ENCODE data around the gene MAN1A2. TPM values are rescaled to one million over a fixed set of nuclear protein-coding genes. Genes with fewer than 3 reads are reported as not detected.
A peak's percentile ranks its signal among the peaks of the same experiment; 100 is the strongest.

MAN1A2 gene
- total and polyA plus RNA-seq, 8 donors: 3.5 to 83.2 (median 17.0) TPM

GRCh38 chr1:117529683-117530082, 162.4 kb downstream of the MAN1A2 start:
- no peak for DNase-seq
- WGBS, 5 donors: 93 to 98% (median 98%) methylated on average over 3 of the region's 3 CpGs
- Histone ChIP-seq H3K9me3 (no peaks in the 10 kb centered on the region), H3K27me3 (no peaks in the 10 kb centered on the region), H3K4me1 (peaks cover 0 to 14% (median 7%) of the 10 kb centered on the region in 4 donors), H3K36me3 (no peaks in the 10 kb centered on the region), H3K4me3 (no peak overlapping the region), H3K27ac (no peak overlapping the region)
- intact Hi-C loops (cut with DNase I; ENCODE audit: low total_unique reads): loop anchor here (10.0 kb wide), 1 partner anchor 225 kb away; no protein-coding TSS in a partner anchor
- no peak for TF ChIP-seq POLR2AphosphoS5 (IDR thresholded peaks at IDR 0.05)
- no peak for TF ChIP-seq CTCF (IDR thresholded peaks at IDR 0.05)
- TF ChIP-seq POLR2A (IDR thresholded peaks at IDR 0.05): no peak
- TF ChIP-seq EP300 (IDR thresholded peaks at IDR 0.05): no peak

- TF ChIP-seq EP300 (IDR thresholded peaks at IDR 0.05) (no peak), POLR2A (IDR thresholded peaks at IDR 0.05) (no peak), POLR2AphosphoS5 (IDR thresholded peaks at IDR 0.05) (no peak), CTCF (IDR thresholded peaks at IDR 0.05) (no peak)
- Histone ChIP-seq H3K4me1 (peaks cover 5 to 26% (median 11%) of the 10 kb centered on the region in 4 donors), H3K36me3 (no peaks in the 10 kb centered on the region), H3K27ac (no peak overlapping the region), H3K27me3 (no peaks in the 10 kb centered on the region), H3K4me3 (no peak overlapping the region), H3K9me3 (no peaks in the 10 kb centered on the region)
- DNase-seq: no peak
- intact Hi-C loops (cut with DNase I; ENCODE audit: low total_unique reads): loop anchor here (10.0 kb wide), 1 partner anchor 224 kb away; no protein-coding TSS in a partner anchor
These were observed 164.0 kb downstream of the MAN1A2 start for GRCh38 chr1:117531222-117531621.

GRCh38 chr1:117534995-117535467, 167.8 kb downstream of the MAN1A2 start:
- DNase-seq: peak; percentile 65 to 85
- intact Hi-C loops (cut with DNase I; ENCODE audit: low total_unique reads): loop anchor here (10.0 kb wide), 1 partner anchor 220 kb away; no protein-coding TSS in a partner anchor
- Histone ChIP-seq H3K27ac (peak overlapping the region in 3 of 5 donors; percentile 3 to 47 (median 28)), H3K9me3 (no peaks in the 10 kb centered on the region), H3K4me3 (no peak overlapping the region), H3K36me3 (no peaks in the 10 kb centered on the region), H3K27me3 (no peaks in the 10 kb centered on the region), H3K4me1 (peaks cover 0 to 13% (median 9%) of the 10 kb centered on the region in 4 donors)
- TF ChIP-seq CTCF (IDR thresholded peaks at IDR 0.05) (peak in 5 of 7 experiments; percentile 44 to 86 (median 72)), POLR2AphosphoS5 (IDR thresholded peaks at IDR 0.05) (peak in 1 of 3 donors; percentile 25), POLR2A (IDR thresholded peaks at IDR 0.05) (no peak)
- WGBS, 5 donors: 4 to 11% (median 6%) methylated on average over 6 of the region's 6 CpGs

- intact Hi-C loops (cut with DNase I; ENCODE audit: low total_unique reads): loop anchor here (10.0 kb wide), 1 partner anchor 219 kb away; no protein-coding TSS in a partner anchor
- Histone ChIP-seq H3K4me3 (no peak overlapping the region), H3K27me3 (no peaks in the 10 kb centered on the region), H3K36me3 (no peaks in the 10 kb centered on the region), H3K4me1 (peaks cover 0 to 14% (median 10%) of the 10 kb centered on the region in 4 donors), H3K9me3 (no peaks in the 10 kb centered on the region), H3K27ac (peak overlapping the region in 1 of 5 donors; percentile 47)
- TF ChIP-seq POLR2AphosphoS5 (IDR thresholded peaks at IDR 0.05) (no peak), POLR2A (IDR thresholded peaks at IDR 0.05) (no peak), CTCF (IDR thresholded peaks at IDR 0.05) (no peak), EP300 (IDR thresholded peaks at IDR 0.05) (no peak)
- WGBS, 5 donors: 80 to 87% (median 83%) methylated on average over 6 of the region's 6 CpGs
- DNase-seq: no peak
These were observed 168.6 kb downstream of the MAN1A2 start for GRCh38 chr1:117535821-117536220.
